BE2C (cell line): Measurements from ENCODE around the gene KCTD21.

ENCODE experiments used
- DNase-seq: peaks from one replicate; pipeline ENCODE4 v3.0.0-alpha.2; 2020
- H3K27me3 ChIP-seq: fragments of 250-450 bp; sonication (Bioruptor Pico); 2 replicates; pipeline ENCODE4 v1.5.1; 2020; ENCODE audit warnings: mild to moderate bottlenecking
- H3K36me3 ChIP-seq: fragments of 250-450 bp; sonication (Bioruptor Pico); 2 replicates; pipeline ENCODE4 v1.5.1; 2020; ENCODE audit warnings: mild to moderate bottlenecking
- H3K4me1 ChIP-seq: fragments of 250-450 bp; sonication (Bioruptor Pico); 2 replicates; pipeline ENCODE4 v1.5.1; 2020
- H3K4me3 ChIP-seq: 2 replicates; pipeline ENCODE4 v1.5.1; 2011; ENCODE audit warnings: low read depth, low read length
- H3K9me3 ChIP-seq: fragments of 250-450 bp; sonication (Bioruptor Pico); 2 replicates; pipeline ENCODE4 v1.5.1; 2020
- TF ChIP-seq, protein P1 (sequence below): IDR thresholded peaks from 2 replicates; pipeline ENCODE4 v1.5.1; 2012; ENCODE audit warnings: mild to moderate bottlenecking, low read depth, low read length

Gene KCTD21

GRCh38 chr11:78219493-78220217, 31.2 kb upstream of the KCTD21 start:
- no peaks in the 10 kb centered on the region for H3K9me3 ChIP-seq
- no peak for DNase-seq
- H3K27me3 ChIP-seq = no peaks in the 10 kb centered on the region
- no peak overlapping the region for H3K4me3 ChIP-seq
- H3K4me1 ChIP-seq = peaks cover 4% of the 10 kb centered on the region; the same call in 1 of the 2 replicates
- H3K36me3 ChIP-seq = peaks cover 67% of the 10 kb centered on the region
- TF ChIP-seq, protein P1, sequence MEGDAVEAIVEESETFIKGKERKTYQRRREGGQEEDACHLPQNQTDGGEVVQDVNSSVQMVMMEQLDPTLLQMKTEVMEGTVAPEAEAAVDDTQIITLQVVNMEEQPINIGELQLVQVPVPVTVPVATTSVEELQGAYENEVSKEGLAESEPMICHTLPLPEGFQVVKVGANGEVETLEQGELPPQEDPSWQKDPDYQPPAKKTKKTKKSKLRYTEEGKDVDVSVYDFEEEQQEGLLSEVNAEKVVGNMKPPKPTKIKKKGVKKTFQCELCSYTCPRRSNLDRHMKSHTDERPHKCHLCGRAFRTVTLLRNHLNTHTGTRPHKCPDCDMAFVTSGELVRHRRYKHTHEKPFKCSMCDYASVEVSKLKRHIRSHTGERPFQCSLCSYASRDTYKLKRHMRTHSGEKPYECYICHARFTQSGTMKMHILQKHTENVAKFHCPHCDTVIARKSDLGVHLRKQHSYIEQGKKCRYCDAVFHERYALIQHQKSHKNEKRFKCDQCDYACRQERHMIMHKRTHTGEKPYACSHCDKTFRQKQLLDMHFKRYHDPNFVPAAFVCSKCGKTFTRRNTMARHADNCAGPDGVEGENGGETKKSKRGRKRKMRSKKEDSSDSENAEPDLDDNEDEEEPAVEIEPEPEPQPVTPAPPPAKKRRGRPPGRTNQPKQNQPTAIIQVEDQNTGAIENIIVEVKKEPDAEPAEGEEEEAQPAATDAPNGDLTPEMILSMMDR = no peak

GRCh38 chr11:78218707-78219492, 30.5 kb upstream of the KCTD21 start:
- H3K4me3 ChIP-seq = no peak overlapping the region
- H3K27me3 ChIP-seq = no peaks in the 10 kb centered on the region
- H3K9me3 ChIP-seq = no peaks in the 10 kb centered on the region
- H3K4me1 ChIP-seq = peaks cover 4% of the 10 kb centered on the region; the same call in 1 of the 2 replicates
- peaks cover 68% of the 10 kb centered on the region for H3K36me3 ChIP-seq
- TF ChIP-seq, protein P1 = no peak
- DNase-seq = no peak

GRCh38 chr11:78217650-78218541, 29.5 kb upstream of the KCTD21 start:
- DNase-seq = no peak
- no peaks in the 10 kb centered on the region for H3K9me3 ChIP-seq
- H3K36me3 ChIP-seq = peaks cover 67% of the 10 kb centered on the region
- H3K27me3 ChIP-seq = no peaks in the 10 kb centered on the region
- peaks cover 4% of the 10 kb centered on the region; the same call in 1 of the 2 replicates for H3K4me1 ChIP-seq
- TF ChIP-seq, protein P1 = no peak
- no peak overlapping the region for H3K4me3 ChIP-seq

GRCh38 chr11:78216571-78217287, 28.3 kb upstream of the KCTD21 start:
- H3K27me3 ChIP-seq = no peaks in the 10 kb centered on the region
- peaks cover 60% of the 10 kb centered on the region for H3K36me3 ChIP-seq
- TF ChIP-seq, protein P1 = no peak
- no peaks in the 10 kb centered on the region for H3K4me1 ChIP-seq
- DNase-seq = no peak
- no peaks in the 10 kb centered on the region for H3K9me3 ChIP-seq
- H3K4me3 ChIP-seq = no peak overlapping the region

GRCh38 chr11:78216021-78216420, 27.6 kb upstream of the KCTD21 start:
- DNase-seq = no peak
- TF ChIP-seq, protein P1 = no peak
- Histone ChIP-seq H3K4me1 (no peaks in the 10 kb centered on the region), H3K9me3 (no peaks in the 10 kb centered on the region), H3K4me3 (no peak overlapping the region), H3K36me3 (peaks cover 57% of the 10 kb centered on the region), H3K27me3 (no peaks in the 10 kb centered on the region)
